H1 (cell line): ENCODE measurements around the gene RHEX. TPM values are rescaled to one million over a fixed set of nuclear protein-coding genes. Genes with fewer than 3 reads are reported as not detected.

Experiments used
- CTCF ChIA-PET: fragments of 300-600 bp; sonication (Branson Sonifier 250); formaldehyde crosslinking; loops from one replicate; lab custom pipeline; 2021; ENCODE audit not compliant: partially characterized antibody; lab: Charles Lee
- POLR2A ChIA-PET: fragments of 300-600 bp; sonication (Branson Sonifier 250); formaldehyde crosslinking; loops from one replicate; lab custom pipeline; 2021; ENCODE audit warnings: inconsistent platforms; ENCODE audit not compliant: partially characterized antibody; lab: Charles Lee
- DNase-seq, 2 experiments: peaks; one replicate each; pipeline versions ENCODE4 v3.0.0 to v3.0.0-alpha.2; 2010 to 2022; ENCODE audit warnings: low spot score in 2 of 2, low read depth in 1 of 2, mixed read lengths in 1 of 2
- FAIRE-seq: peaks from 2 replicates; lab custom pipeline; 2011; peaks lifted over from hg19 to GRCh38; lab: Jason Lieb, UNC
- H2AFZ ChIP-seq: 2 replicates; pipeline ENCODE4 v1.8.1; 2012; ENCODE audit warnings: low read length, inconsistent platforms
- H2AK5ac ChIP-seq: 2 replicates; pipeline ENCODE4 v1.6.1; 2013; ENCODE audit warnings: low read depth, low read length
- H2BK120ac ChIP-seq: replicated peaks from 2 replicates; pipeline ENCODE3; 2013; ENCODE audit warnings: low read depth, low read length, inconsistent platforms
- H2BK12ac ChIP-seq: 2 replicates; pipeline ENCODE4 v1.6.1; 2013; ENCODE audit warnings: low read depth, low read length
- H2BK15ac ChIP-seq: 2 replicates; pipeline ENCODE4 v1.6.1; 2013; ENCODE audit warnings: low read length
- H2BK20ac ChIP-seq: 2 replicates; pipeline ENCODE4 v1.6.1; 2013; ENCODE audit warnings: low read length
- H2BK5ac ChIP-seq: 2 replicates; pipeline ENCODE4 v1.6.1; 2013; ENCODE audit warnings: low read depth, low read length
- H3K14ac ChIP-seq: 2 replicates; pipeline ENCODE4 v1.6.1; 2013; ENCODE audit warnings: inconsistent platforms; ENCODE audit not compliant: insufficient read length
- H3K18ac ChIP-seq: 2 replicates; pipeline ENCODE4 v1.6.1; 2013; ENCODE audit warnings: low read length; ENCODE audit errors: extremely low read depth
- H3K23ac ChIP-seq: 2 replicates; pipeline ENCODE4 v1.6.1; 2013; ENCODE audit warnings: inconsistent platforms; ENCODE audit not compliant: insufficient read length
- H3K23me2 ChIP-seq: 2 replicates; pipeline ENCODE4 v1.6.1; 2013; ENCODE audit warnings: low read depth, low read length
- H3K27ac ChIP-seq: 2 replicates; pipeline ENCODE4 v1.6.1; 2011; ENCODE audit warnings: low read depth, low read length, inconsistent platforms
- H3K27me3 ChIP-seq, 4 experiments: replicated peaks in 1 of 4; 1 replicate in 1 of 4; 2 replicates in 3 of 4; pipeline versions ENCODE4 v1.6.1 to v1.8.1; 2011 to 2013; ENCODE audit warnings: low read length in 3 of 4, mild to moderate bottlenecking in 3 of 4, inconsistent platforms in 2 of 4, mixed read lengths in 2 of 4, moderate library complexity in 1 of 4; ENCODE audit not compliant: control insufficient read depth in 3 of 4, insufficient read depth in 3 of 4; ENCODE audit errors: extremely low read depth in 1 of 4
- H3K36me3 ChIP-seq, 4 experiments: 2 replicates each; pipeline versions ENCODE4 v1.6.1 to v1.8.1; 2011 to 2013; ENCODE audit warnings: mild to moderate bottlenecking in 4 of 4, low read length in 3 of 4, moderate library complexity in 2 of 4, control low read depth in 1 of 4, inconsistent platforms in 1 of 4; ENCODE audit not compliant: insufficient read depth in 4 of 4, control insufficient read depth in 2 of 4
- H3K4ac ChIP-seq: replicated peaks from 2 replicates; pipeline ENCODE3; 2013; ENCODE audit warnings: low read length, low read depth, mixed read lengths, inconsistent platforms; ENCODE audit not compliant: insufficient read length
- H3K4me1 ChIP-seq, 4 experiments: replicated peaks in 1 of 4; 1 replicate in 1 of 4; 2 replicates in 3 of 4; pipeline versions ENCODE4 v1.6.1 to v1.8.1; 2011 to 2013; ENCODE audit warnings: low read length in 3 of 4, inconsistent platforms in 2 of 4, mixed read lengths in 1 of 4; ENCODE audit not compliant: insufficient read depth in 4 of 4, control insufficient read depth in 3 of 4
- H3K4me2 ChIP-seq, 2 experiments: 2 replicates each; pipeline versions ENCODE4 v1.6.1 to v1.8.1; 2011 to 2013; ENCODE audit warnings: low read depth in 2 of 2, low read length in 2 of 2, control low read depth in 1 of 2, inconsistent platforms in 1 of 2, mild to moderate bottlenecking in 1 of 2; ENCODE audit not compliant: insufficient read depth in 1 of 2
- H3K4me3 ChIP-seq, 4 experiments: fragments of 200-600, 300-600 bp in 1 of 4; sonication (generic), shearing (Covaris generic), sonication (Bioruptor Twin) in 1 of 4; 2 replicates each; pipeline versions ENCODE4 v1.5.1 to v1.8.1; 2011 to 2016; ENCODE audit warnings: low read length in 4 of 4, low read depth in 3 of 4, control low read depth in 2 of 4, inconsistent platforms in 2 of 4, mild to moderate bottlenecking in 2 of 4, mixed read lengths in 1 of 4, moderate library complexity in 1 of 4; ENCODE audit not compliant: insufficient read depth in 2 of 4; ENCODE audit errors: extremely low read depth in 1 of 4
- H3K56ac ChIP-seq: replicated peaks from 2 replicates; pipeline ENCODE3; 2013; ENCODE audit warnings: low read depth, mild to moderate bottlenecking, mixed read lengths, low read length, inconsistent platforms; ENCODE audit not compliant: insufficient read length
- H3K79me1 ChIP-seq: 2 replicates; pipeline ENCODE4 v1.6.1; 2013; ENCODE audit warnings: low read depth, low read length, control low read depth
- H3K79me2 ChIP-seq, 2 experiments: 2 replicates each; pipeline versions ENCODE4 v1.6.1 to v1.8.1; 2012 to 2013; ENCODE audit warnings: low read length in 2 of 2, mild to moderate bottlenecking in 2 of 2, inconsistent platforms in 1 of 2; ENCODE audit not compliant: insufficient read depth in 2 of 2, control insufficient read depth in 1 of 2
- H3K9ac ChIP-seq, 4 experiments: replicated peaks in 1 of 4; 1 replicate in 1 of 4; 2 replicates in 3 of 4; pipeline versions ENCODE4 v1.6.1 to v1.8.1; 2011 to 2013; ENCODE audit warnings: low read depth in 3 of 4, low read length in 3 of 4, control low read depth in 2 of 4, mild to moderate bottlenecking in 2 of 4, moderate library complexity in 2 of 4, inconsistent platforms in 1 of 4; ENCODE audit errors: extremely low read depth in 1 of 4
- H3K9me3 ChIP-seq, 2 experiments: 2 replicates each; pipeline versions ENCODE4 v1.6.1 to v1.8.1; 2012 to 2013; ENCODE audit warnings: mild to moderate bottlenecking in 2 of 2, moderate library complexity in 2 of 2, control low read depth in 1 of 2, inconsistent platforms in 1 of 2, low read depth in 1 of 2, low read length in 1 of 2, mixed read lengths in 1 of 2; ENCODE audit not compliant: insufficient read depth in 2 of 2
- H4K20me1 ChIP-seq, 2 experiments: replicated peaks in 1 of 2; 2 replicates each; pipeline versions ENCODE3 to v1.8.1; 2011 to 2013; ENCODE audit warnings: inconsistent platforms in 2 of 2, low read length in 2 of 2, mild to moderate bottlenecking in 1 of 2; ENCODE audit not compliant: insufficient read depth in 2 of 2, control insufficient read depth in 1 of 2
- H4K5ac ChIP-seq: 2 replicates; pipeline ENCODE4 v1.6.1; 2013; ENCODE audit warnings: low read length, low read depth, mixed read lengths, inconsistent platforms; ENCODE audit not compliant: insufficient read length
- H4K8ac ChIP-seq: 2 replicates; pipeline ENCODE4 v1.8.0; 2013; ENCODE audit warnings: mild to moderate bottlenecking, moderate library complexity, low read length, inconsistent platforms; ENCODE audit not compliant: insufficient read depth; ENCODE audit errors: extremely low read depth
- H4K91ac ChIP-seq: replicated peaks from 2 replicates; pipeline ENCODE3; 2013; ENCODE audit warnings: low read length, mixed read lengths, inconsistent platforms; ENCODE audit not compliant: insufficient read length
- BACH1 ChIP-seq: IDR thresholded peaks from 2 replicates; pipeline ENCODE4 v1.6.1; 2012; ENCODE audit warnings: low read length, improper control_type of control experiment
- CBX5 ChIP-seq: fragments of 300-800, 300-1000 bp; sonication (generic); IDR thresholded peaks from 2 replicates; pipeline ENCODE4 v1.7.1; 2016; ENCODE audit warnings: antibody characterized with exemption, low read length, low read depth
- CBX8 ChIP-seq: fragments of 300-800, 300-1000 bp; sonication (generic); IDR thresholded peaks from 2 replicates; pipeline ENCODE4 v1.7.1; 2016; ENCODE audit warnings: low read depth, low read length, borderline replicate concordance
- FOSL1 ChIP-seq: IDR thresholded peaks from 2 replicates; pipeline ENCODE4 v1.6.1; 2011; ENCODE audit warnings: mild to moderate bottlenecking, low read depth, low read length, moderate library complexity; ENCODE audit not compliant: insufficient read depth
- KDM1A ChIP-seq: fragments of 200-600, 300-600 bp; sonication (generic); IDR thresholded peaks from 2 replicates; pipeline ENCODE4 v1.7.1; 2016; ENCODE audit warnings: mild to moderate bottlenecking, low read length, borderline replicate concordance
- POLR2AphosphoS5 ChIP-seq: IDR thresholded peaks from 2 replicates; pipeline ENCODE4 v1.6.1; 2011; ENCODE audit warnings: low read depth, low read length
- RBBP5 ChIP-seq: IDR thresholded peaks from 2 replicates; pipeline ENCODE4 v1.7.1; 2012; ENCODE audit warnings: low read depth, mild to moderate bottlenecking, inconsistent platforms, low read length, moderate library complexity, borderline replicate concordance
- SP4 ChIP-seq: IDR thresholded peaks from 2 replicates; pipeline ENCODE4 v1.6.1; 2012; ENCODE audit warnings: low read length, inconsistent platforms
- TBP ChIP-seq: IDR thresholded peaks from 2 replicates; pipeline ENCODE4 v1.6.1; 2011; ENCODE audit warnings: low read depth, low read length, improper control_type of control experiment
- ZNF274 ChIP-seq: IDR thresholded peaks from 2 replicates; pipeline ENCODE4 v1.7.0; 2012; ENCODE audit warnings: low read length, borderline replicate concordance; ENCODE audit errors: extremely low read depth
- WGBS, 2 experiments: shearing (Covaris generic) in 1 of 2; methylation state at CpG; one replicate each; pipeline versions ENCODE4 v1.1.6 to v1.1.7; 2013 to 2015; ENCODE audit warnings: low lambda C conversion rate in 2 of 2, mixed read lengths in 2 of 2, inconsistent platforms in 1 of 2, low coverage in 1 of 2, missing lambda C conversion rate in 1 of 2; ENCODE audit not compliant: insufficient replicate concordance in 2 of 2, insufficient coverage in 1 of 2, insufficient read length in 1 of 2; ENCODE audit errors: extremely low coverage in 1 of 2, missing lambda C conversion rate in 1 of 2; 5-methylcytosine and 5-hydroxymethylcytosine counted together
- polyA plus RNA-seq, 7 experiments: library from polyadenylated mRNA; depleted of rRNA in 3 of 7; stranded (reverse) in 5 of 7; unstranded in 2 of 7; fragments of >200 nt in 5 of 7; fragments of 200-250 nt in 2 of 7; gene quantifications; 1 replicate in 5 of 7; 2 replicates in 1 of 7; 4 replicates in 1 of 7; pipeline versions ENCODE4 v1.2.1 to v1.2.3, GENCODE V29; 2011 to 2013; ENCODE audit warnings: missing spikeins in 2 of 7, mixed read lengths in 2 of 7
- total RNA-seq: library from RNA; stranded (reverse); fragmentation: NEBNext Ultra II Directional; extraction: Animal tissue kit (Norgen Biotek cat#: 25700); gene quantifications from 2 replicates; pipeline ENCODE4 v1.2.1, GENCODE V29; 2021
- TF ChIP-seq, protein P1 (sequence below): IDR thresholded peaks from 2 replicates; pipeline ENCODE4 v1.6.1; 2012; ENCODE audit warnings: inconsistent platforms

RHEX gene
- total and polyA plus RNA-seq, 2 of the 8 experiments (the other 6 are each of a cell fraction or from before 2014, with no cell fraction given): not detected

DNA sequence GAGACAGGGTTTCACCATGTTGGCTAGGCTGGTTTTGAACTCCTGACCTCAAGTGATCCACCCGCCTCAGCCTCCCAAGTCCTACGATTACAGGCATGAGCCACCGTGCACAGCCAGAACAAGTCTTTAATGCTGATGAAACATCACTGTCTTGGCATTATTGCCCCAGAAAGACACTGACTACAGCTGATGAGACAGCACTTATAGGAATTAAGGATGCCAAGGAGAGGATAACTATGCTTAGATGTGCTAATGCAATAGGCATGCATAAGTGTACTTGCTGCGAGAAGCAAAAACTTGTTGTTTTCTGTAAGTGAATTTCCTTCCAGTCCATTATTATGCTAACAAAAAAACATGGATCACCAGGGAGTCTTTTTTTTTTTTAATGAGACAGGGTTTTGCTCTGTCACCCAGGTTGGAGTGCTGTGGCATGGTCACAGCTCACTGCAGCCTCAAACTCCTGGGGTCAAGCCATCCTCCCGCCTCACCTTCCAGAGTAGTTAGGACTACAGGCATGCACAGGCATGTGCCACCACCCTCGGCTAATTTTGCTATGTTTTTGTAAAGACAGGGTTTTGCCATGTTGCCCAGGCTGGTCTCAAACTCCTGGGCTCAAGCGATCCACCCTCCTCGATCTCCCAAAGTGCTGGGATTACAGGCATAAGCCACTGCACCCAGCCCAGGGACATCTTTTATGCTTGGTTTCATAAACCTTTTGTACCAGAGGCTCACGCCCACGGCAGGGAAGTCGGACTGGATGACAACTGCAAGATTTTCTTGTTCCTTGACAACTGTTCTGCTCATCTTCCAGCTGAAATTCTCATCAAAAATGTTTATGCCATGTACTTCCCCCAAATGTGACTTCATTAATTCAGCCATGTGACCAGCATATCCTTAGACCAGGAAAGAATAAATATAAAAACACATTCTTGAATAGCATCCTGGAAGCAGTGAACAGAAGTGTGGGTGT, 23.1 kb downstream of the RHEX start:
- Histone ChIP-seq H3K79me1 (no peaks in the 10 kb centered on the region), H3K79me2 (no peaks in the 10 kb centered on the region), H3K27me3 (no peaks in the 10 kb centered on the region), H3K36me3 (no peaks in the 10 kb centered on the region), H3K4me3 (no peak overlapping the region), H3K14ac (no peak overlapping the region), H2AK5ac (0 out of 2 replicates have a peak overlapping the region, but pooled peaks have one; percentile 9), H3K27ac (no peak overlapping the region), H2BK120ac (peak overlapping the region; percentile 66), H3K9me3 (no peaks in the 10 kb centered on the region), H4K91ac (no peak overlapping the region), H3K18ac (no peak overlapping the region; the same call in 1 of the 2 replicates), H2BK12ac (peak overlapping the region; percentile 68; the same call in 1 of the 2 replicates), H3K4me1 (peaks cover 0 to 9% (median 3%) of the 10 kb centered on the region in 4 experiments; a peak in 3 of 7 replicates), H3K23ac (no peak overlapping the region), H2BK20ac (no peak overlapping the region), H3K23me2 (no peaks in the 10 kb centered on the region), H4K8ac (no peak overlapping the region), H4K5ac (no peak overlapping the region), H2BK15ac (no peak overlapping the region), H3K4ac (no peak overlapping the region), H3K9ac (peak overlapping the region in 1 of 4 experiments; percentile 21; a peak in 1 of 7 replicates), H3K4me2 (no peak overlapping the region), H3K56ac (no peak overlapping the region), H2AFZ (no peak overlapping the region), H4K20me1 (no peaks in the 10 kb centered on the region), H2BK5ac (peak overlapping the region; percentile 84; the same call in 1 of the 2 replicates)
- POLR2A ChIA-PET: no interaction called here
- 75% methylated on average over 11 of the region's 11 CpGs; no CpG with 5 or more reads in 1 of the 2 experiments for WGBS, 2 experiments
- DNase-seq (no peak), FAIRE-seq (no peak)
- CTCF ChIA-PET: interaction anchor here (0.8 to 1.2 kb wide), 5 partner anchors 9 to 557 kb away, joined by 3 to 5 read pairs (median 3); no protein-coding TSS in a partner anchor
- TF ChIP-seq FOSL1 (no peak), SP4 (no peak), TBP (no peak), KDM1A (no peak), CBX8 (no peak), BACH1 (no peak), POLR2AphosphoS5 (no peak), CBX5 (no peak), RBBP5 (no peak), ZNF274 (no peak)
- TF ChIP-seq, protein P1, sequence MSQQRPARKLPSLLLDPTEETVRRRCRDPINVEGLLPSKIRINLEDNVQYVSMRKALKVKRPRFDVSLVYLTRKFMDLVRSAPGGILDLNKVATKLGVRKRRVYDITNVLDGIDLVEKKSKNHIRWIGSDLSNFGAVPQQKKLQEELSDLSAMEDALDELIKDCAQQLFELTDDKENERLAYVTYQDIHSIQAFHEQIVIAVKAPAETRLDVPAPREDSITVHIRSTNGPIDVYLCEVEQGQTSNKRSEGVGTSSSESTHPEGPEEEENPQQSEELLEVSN: no peak
